ENCODE measurements around the gene TTLL1. TPM values are rescaled to one million over a fixed set of nuclear protein-coding genes. Genes with fewer than 3 reads are reported as not detected.
A peak's percentile ranks its signal among the peaks of the same experiment; 100 is the strongest.
"Not testable (repeated sequence)": the region's sequence is repeated elsewhere in the genome, so short reads cannot be mapped to it uniquely, and the experiment has no call there.

Gene TTLL1
- total RNA-seq, 1 experiment from 2014 or later = 7.1 TPM

GRCh38 chr22:43013355-43014315, 75.6 kb downstream of the TTLL1 start:
- no peak for DNase-seq (ENCODE audit: low spot score)

GRCh38 chr22:43012390-43012789, 76.8 kb downstream of the TTLL1 start:
- DNase-seq (ENCODE audit: low spot score) = no peak

- no peak for DNase-seq (ENCODE audit: low spot score)
Measured at GRCh38 chr22:43011079-43011478, 78.1 kb downstream of the TTLL1 start.

GRCh38 chr22:43009444-43009843, 79.7 kb downstream of the TTLL1 start:
- DNase-seq (ENCODE audit: low spot score) = no peak

- no peak for DNase-seq (ENCODE audit: low spot score)
Measured at GRCh38 chr22:43008921-43009320, 80.3 kb downstream of the TTLL1 start.

GRCh38 chr22:43008509-43008908, 80.7 kb downstream of the TTLL1 start:
- no peak for DNase-seq (ENCODE audit: low spot score)

- DNase-seq (ENCODE audit: low spot score) = no peak
Measured at GRCh38 chr22:43007519-43008102, 81.6 kb downstream of the TTLL1 start.

GRCh38 chr22:43006753-43007152, 82.4 kb downstream of the TTLL1 start:
- no peak for DNase-seq (ENCODE audit: low spot score)

- DNase-seq (ENCODE audit: low spot score) = no peak
Measured at GRCh38 chr22:43006016-43006505, 83.1 kb downstream of the TTLL1 start.

- no peak for DNase-seq (ENCODE audit: low spot score)
Measured at GRCh38 chr22:43005106-43005505, 84.1 kb downstream of the TTLL1 start.

- peak; percentile 90 for DNase-seq (ENCODE audit: low spot score)
Measured at GRCh38 chr22:43004362-43005035, 84.7 kb downstream of the TTLL1 start.

GRCh38 chr22:43002202-43002586, 87.0 kb downstream of the TTLL1 start:
- no peak for DNase-seq (ENCODE audit: low spot score)

GRCh38 chr22:43001271-43002201, 87.7 kb downstream of the TTLL1 start:
- DNase-seq (ENCODE audit: low spot score) = no peak

GRCh38 chr22:43000441-43001175, 88.6 kb downstream of the TTLL1 start:
- no peak for DNase-seq (ENCODE audit: low spot score)

- DNase-seq (ENCODE audit: low spot score) = peak; percentile 42
Measured at GRCh38 chr22:42997582-42998090, 91.6 kb downstream of the TTLL1 start.

- DNase-seq (ENCODE audit: low spot score) = no peak
Measured at GRCh38 chr22:42996646-42997365, 92.4 kb downstream of the TTLL1 start.

- DNase-seq (ENCODE audit: low spot score) = not testable (repeated sequence)
Measured at GRCh38 chr22:42995654-42996053, 93.5 kb downstream of the TTLL1 start.

GRCh38 chr22:42994917-42995562, 94.2 kb downstream of the TTLL1 start:
- DNase-seq (ENCODE audit: low spot score) = peak; percentile 93

- no peak for DNase-seq (ENCODE audit: low spot score)
Measured at GRCh38 chr22:42994276-42994916, 94.8 kb downstream of the TTLL1 start.

All from H4 (cell line).